Fibroblast of villous mesenchyme (primary cell): ENCODE measurements around the gene DGKI. TPM values are rescaled to one million over a fixed set of nuclear protein-coding genes. Genes with fewer than 3 reads are reported as not detected.

Source experiments
- DNase-seq: peaks from one replicate; pipeline ENCODE4 v3.0.0-alpha.2; 2010; ENCODE audit warnings: low read depth
- H3K4me3 ChIP-seq: 2 replicates; pipeline ENCODE4 v1.5.1; 2011; ENCODE audit warnings: low read depth, mild to moderate bottlenecking, low read length
- total RNA-seq: library from RNA; depleted of rRNA; stranded (reverse); fragments of >200 nt; gene quantifications from 2 replicates; pipeline ENCODE4 v1.2.3, GENCODE V29; 2012
- TF ChIP-seq, protein P1 (sequence below): IDR thresholded peaks from 2 replicates; pipeline ENCODE4 v1.5.1; 2012; ENCODE audit warnings: low read depth, mild to moderate bottlenecking, low read length; ENCODE audit not compliant: insufficient read depth

The DGKI gene
- total RNA-seq, 1 donor = 3.5 TPM

DNA sequence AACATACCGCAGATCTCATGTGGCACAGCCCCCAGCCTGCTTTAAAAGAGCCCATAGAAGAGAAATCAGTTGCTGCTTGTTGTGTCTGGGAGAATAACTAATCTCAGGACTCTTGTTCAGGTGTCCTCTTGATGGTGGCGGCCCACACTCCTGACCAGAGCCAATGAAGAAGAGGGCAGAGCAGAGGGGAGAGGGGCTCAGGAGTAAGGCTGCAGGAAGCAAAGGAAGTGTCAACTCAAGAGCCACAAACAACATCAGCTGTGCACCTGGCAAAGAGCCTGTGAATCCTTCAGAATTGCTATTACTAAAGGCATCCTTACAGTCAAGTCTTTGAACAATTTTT, 443.4 kb downstream of the DGKI start:
- TF ChIP-seq, protein P1, sequence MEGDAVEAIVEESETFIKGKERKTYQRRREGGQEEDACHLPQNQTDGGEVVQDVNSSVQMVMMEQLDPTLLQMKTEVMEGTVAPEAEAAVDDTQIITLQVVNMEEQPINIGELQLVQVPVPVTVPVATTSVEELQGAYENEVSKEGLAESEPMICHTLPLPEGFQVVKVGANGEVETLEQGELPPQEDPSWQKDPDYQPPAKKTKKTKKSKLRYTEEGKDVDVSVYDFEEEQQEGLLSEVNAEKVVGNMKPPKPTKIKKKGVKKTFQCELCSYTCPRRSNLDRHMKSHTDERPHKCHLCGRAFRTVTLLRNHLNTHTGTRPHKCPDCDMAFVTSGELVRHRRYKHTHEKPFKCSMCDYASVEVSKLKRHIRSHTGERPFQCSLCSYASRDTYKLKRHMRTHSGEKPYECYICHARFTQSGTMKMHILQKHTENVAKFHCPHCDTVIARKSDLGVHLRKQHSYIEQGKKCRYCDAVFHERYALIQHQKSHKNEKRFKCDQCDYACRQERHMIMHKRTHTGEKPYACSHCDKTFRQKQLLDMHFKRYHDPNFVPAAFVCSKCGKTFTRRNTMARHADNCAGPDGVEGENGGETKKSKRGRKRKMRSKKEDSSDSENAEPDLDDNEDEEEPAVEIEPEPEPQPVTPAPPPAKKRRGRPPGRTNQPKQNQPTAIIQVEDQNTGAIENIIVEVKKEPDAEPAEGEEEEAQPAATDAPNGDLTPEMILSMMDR = no peak
- H3K4me3 ChIP-seq = no peak overlapping the region
- DNase-seq = no peak

DNA sequence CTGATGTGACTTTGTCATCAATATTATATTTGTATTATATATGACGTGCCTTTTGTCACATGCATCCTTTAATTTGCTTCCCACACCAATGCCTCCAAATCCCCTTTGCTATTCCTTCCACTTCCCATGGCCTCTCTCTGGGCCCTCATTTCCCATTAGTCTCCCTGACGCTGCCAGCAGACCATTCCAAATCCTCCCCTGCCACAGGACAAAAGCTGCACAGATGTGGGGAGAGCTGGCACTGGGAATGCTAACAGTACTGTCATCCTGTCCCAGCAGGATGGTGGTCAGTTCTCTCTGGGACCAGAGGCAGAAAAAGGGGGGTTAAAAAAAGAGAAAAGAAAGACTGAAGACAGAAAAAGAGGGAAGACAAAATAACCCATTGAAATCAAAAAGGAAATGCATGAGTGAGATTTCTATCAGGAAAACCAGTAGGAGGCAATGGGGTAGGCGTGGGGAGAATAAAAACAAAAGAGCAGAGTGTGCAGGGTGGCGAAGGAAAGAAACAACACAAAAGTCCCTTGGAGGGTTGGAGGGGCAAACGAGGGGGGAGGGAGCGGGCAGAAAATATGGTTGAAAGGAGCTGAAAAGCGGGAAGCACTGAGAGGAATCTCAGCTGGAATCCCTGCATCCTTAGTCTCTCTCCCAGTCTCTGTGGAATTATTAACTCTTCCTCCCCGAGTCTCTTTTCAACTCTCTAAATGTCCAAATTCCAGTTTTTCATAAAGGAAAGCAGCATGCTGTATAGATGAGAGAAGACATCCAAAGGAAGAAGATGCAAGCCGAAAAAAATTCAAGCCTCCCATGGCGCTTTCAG, 444.0 kb downstream of the DGKI start:
- TF ChIP-seq, protein P1 = no peak
- no peak overlapping the region for H3K4me3 ChIP-seq
- DNase-seq = no peak

DNA sequence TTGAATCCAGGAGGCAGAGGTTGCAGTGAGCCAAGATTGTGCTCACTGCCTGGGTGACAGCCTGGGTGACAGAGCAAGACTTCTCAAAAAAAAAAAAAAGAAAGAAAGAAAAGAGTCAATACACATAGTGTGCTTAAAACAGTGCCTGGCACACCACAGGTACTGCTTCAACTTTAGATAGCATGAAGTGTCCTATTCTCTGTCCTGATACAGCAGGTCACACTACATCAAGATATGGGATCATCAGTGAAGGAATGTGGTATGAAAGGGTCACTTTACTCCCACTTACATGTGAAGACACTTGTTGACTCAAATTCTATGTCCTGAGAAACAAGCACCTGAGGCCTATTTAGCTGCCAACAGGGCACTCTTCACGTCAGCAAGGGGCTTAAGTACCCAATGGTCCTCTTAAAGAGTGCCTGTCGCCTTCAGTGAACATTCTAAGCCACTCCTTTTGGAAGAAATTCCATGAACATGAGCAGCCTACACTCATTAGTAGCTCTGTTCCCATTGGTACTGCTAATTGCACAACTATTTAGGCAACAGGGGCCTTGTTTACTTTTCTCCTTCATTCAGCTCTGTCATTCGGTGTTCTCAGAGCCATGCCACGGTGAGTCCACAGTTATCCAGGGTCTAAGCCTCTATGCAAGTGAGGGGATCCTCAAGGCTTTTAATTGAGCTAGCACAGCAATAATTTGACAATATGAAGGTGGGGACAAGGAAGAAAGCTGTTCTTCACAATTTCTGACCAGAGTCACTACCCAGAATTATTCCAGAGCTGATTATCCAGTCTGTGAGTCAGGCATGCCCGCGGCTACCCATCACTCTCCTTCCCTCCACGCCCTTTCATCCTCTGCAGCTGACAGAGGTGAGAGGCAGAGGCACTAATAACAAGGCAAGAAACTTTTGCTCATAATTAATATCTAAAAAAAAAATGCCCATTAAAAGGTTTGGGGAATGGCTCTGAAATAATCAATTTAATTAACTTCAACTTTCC, 446.6 kb downstream of the DGKI start:
- TF ChIP-seq, protein P1 = no peak
- no peak overlapping the region for H3K4me3 ChIP-seq
- peak; percentile 43 for DNase-seq

DNA sequence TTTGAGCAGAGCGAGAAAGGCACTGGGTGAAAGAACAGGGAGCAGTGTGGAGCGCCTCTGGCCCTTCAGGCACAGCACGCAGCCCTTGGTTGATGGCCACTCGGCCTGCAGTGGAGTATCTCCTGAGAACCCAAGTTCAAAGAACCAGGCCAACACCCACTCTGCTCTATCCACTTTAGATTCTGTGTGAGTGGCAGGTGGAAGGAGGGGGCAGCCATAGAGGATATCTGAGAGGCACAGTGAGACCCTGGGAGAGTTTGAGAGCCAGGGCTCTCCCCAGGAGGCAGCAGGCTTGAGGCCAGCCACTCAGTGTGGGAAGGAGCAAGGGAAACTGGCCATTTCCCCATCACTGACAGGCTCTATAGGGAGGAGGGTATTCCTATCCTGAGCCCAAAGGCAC, 450.7 kb downstream of the DGKI start:
- H3K4me3 ChIP-seq = no peak overlapping the region
- TF ChIP-seq, protein P1 = no peak
- DNase-seq = no peak

DNA sequence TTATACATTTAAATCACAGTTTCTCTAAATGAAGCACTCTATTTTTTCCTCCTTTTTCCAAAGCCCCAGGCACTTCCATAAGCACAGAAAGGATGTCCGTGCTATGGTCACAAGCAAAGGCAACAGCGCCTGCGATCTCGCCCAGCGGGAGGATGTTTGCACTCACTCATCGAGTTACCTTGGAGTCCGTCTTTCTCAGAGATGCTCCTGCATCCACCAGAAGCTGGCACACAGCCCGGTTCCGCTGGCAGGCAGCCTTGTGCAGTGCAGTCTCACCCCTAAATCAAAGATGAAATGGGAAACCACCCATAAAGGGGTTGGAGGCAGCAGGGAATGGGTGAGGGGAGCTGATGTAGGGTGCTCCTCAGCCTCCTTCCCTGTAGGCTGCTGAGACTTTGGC, 451.4 kb downstream of the DGKI start:
- DNase-seq = no peak
- H3K4me3 ChIP-seq = no peak overlapping the region
- TF ChIP-seq, protein P1 = no peak

DNA sequence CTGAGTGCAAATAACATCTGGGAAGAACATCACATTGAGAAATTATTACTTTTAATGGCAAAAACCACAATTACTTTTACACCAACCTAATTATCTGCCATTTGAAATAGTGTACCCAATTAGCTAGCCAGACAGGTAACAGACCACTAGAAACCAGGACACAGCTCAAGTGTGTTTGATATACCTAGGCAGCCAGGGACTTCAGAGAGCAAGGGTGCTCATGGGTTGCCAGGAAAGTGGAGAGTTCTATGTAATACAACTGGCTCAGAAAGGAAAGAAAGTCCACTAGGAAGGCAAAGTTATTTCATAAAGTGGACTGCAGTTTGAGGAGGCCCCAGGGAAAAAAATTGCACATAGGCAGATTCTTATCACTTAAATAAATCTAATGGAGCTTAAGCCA, 453.2 kb downstream of the DGKI start:
- TF ChIP-seq, protein P1 = no peak
- H3K4me3 ChIP-seq = no peak overlapping the region
- DNase-seq = no peak
